ENCODE data around the gene NISCH. TPM values are rescaled to one million over a fixed set of nuclear protein-coding genes. Genes with fewer than 3 reads are reported as not detected.

Gene NISCH
- total and polyA plus RNA-seq, 2 experiments from 2014 or later, result 18.4 to 76.4 TPM

GRCh38 chr3:52521881-52522650, 66.7 kb downstream of the NISCH start:
- no peak overlapping the region for H3K4me3 ChIP-seq
- H3K27me3 ChIP-seq (ENCODE audit: insufficient read depth), result no peaks in the 10 kb centered on the region
- H2AFZ ChIP-seq, result no peak overlapping the region
- no peaks in the 10 kb centered on the region for H3K9me2 ChIP-seq (ENCODE audit: insufficient read depth)
- ATAC-seq, result no peak
- peaks cover 27% of the 10 kb centered on the region for H3K36me3 Mint-ChIP-seq (ENCODE audit: low read depth)
- H3K27ac Mint-ChIP-seq, result no peak overlapping the region
- H3K4me1 Mint-ChIP-seq, result peaks cover 3% of the 10 kb centered on the region; the same call in 2 of the 3 replicates
- no peaks in the 10 kb centered on the region for H3K9me3 Mint-ChIP-seq
- no peak overlapping the region for H3K27ac ChIP-seq (ENCODE audit: low read depth)
- H3K27me3 Mint-ChIP-seq (ENCODE audit: insufficient read depth, low read depth, poor library complexity), result peaks cover 16% of the 10 kb centered on the region
- H3K4me1 ChIP-seq (ENCODE audit: insufficient read depth), result no peaks in the 10 kb centered on the region
- TF ChIP-seq ZNF331 (CRISPR knock-in tag; IDR thresholded peaks at IDR 0.05; ENCODE audit: low read depth), result no peak
- TF ChIP-seq STAT1 (IDR thresholded peaks at IDR 0.05; ENCODE audit: unreplicated experiment), result no peak
- TF ChIP-seq NANOG (IDR thresholded peaks at IDR 0.05; ENCODE audit: borderline replicate concordance), result no peak
- no peak for TF ChIP-seq REST (IDR thresholded peaks at IDR 0.05; ENCODE audit: unreplicated experiment)
- no peak for TF ChIP-seq EZH2phosphoT487 (IDR thresholded peaks at IDR 0.05; ENCODE audit: unreplicated experiment)
- no peak for TF ChIP-seq CTCF (conservative IDR thresholded peaks at IDR 0.05; ENCODE audit: low read depth in 2 of 2)
- no peak for TF ChIP-seq JUNB (IDR thresholded peaks at IDR 0.05; ENCODE audit: unreplicated experiment)
- no peak for TF ChIP-seq ZNF462 (CRISPR knock-in tag; IDR thresholded peaks at IDR 0.05)
- TF ChIP-seq ETS1 (IDR thresholded peaks at IDR 0.05), result no peak
- no peak for TF ChIP-seq EZH2 (IDR thresholded peaks at IDR 0.05; ENCODE audit: low read depth, unreplicated experiment)
- no peak for TF ChIP-seq CREB1 (CRISPR knock-in tag; IDR thresholded peaks at IDR 0.05; ENCODE audit: low read depth)
- TF ChIP-seq ZNF114 (CRISPR knock-in tag; IDR thresholded peaks at IDR 0.05), result no peak
- TF ChIP-seq POLR2AphosphoS5 (IDR thresholded peaks at IDR 0.05; ENCODE audit: low read depth), result no peak
- H4K20me1 ChIP-seq (replicated peaks; ENCODE audit: insufficient read depth), result no peaks in the 10 kb centered on the region; the same call in 1 of the 2 replicates
- H3K4me2 ChIP-seq, result no peak overlapping the region
- H3K36me3 ChIP-seq (ENCODE audit: insufficient read depth), result peaks cover 6% of the 10 kb centered on the region; the same call in 1 of the 2 replicates
- H3K79me2 ChIP-seq (replicated peaks; ENCODE audit: insufficient read depth), result no peaks in the 10 kb centered on the region
- DNase-seq (ENCODE audit: low spot score), result no peak
- H3K4me3 Mint-ChIP-seq, result no peak overlapping the region
- 0 out of 2 replicates have a peak, but pooled peaks cover 2% of the 10 kb centered on the region for H3F3A ChIP-seq (replicated peaks; ENCODE audit: low read depth)

Data from GM23338 (cell line).